Esophagus muscularis mucosa (tissue), 4 donors: ENCODE measurements around the gene QSER1.

Experiments
- CTCF ChIP-seq, 3 experiments: fragments of 200-600 bp in 2 of 3; fragments of 450-650 bp in 1 of 3; sonication (generic) in 2 of 3; IDR thresholded peaks; one replicate each; pipeline ENCODE4 v1.5.1; 2017 to 2019; ENCODE audit warnings: antibody characterized with exemption in 3 of 3, mild to moderate bottlenecking in 2 of 3, moderate library complexity in 1 of 3
- EP300 ChIP-seq: sonication (generic); formaldehyde crosslinking; IDR thresholded peaks from one replicate; pipeline ENCODE4 v1.6.1; 2017; ENCODE audit warnings: antibody characterized with exemption
- POLR2A ChIP-seq: fragments of 450-650 bp; IDR thresholded peaks from one replicate; pipeline ENCODE4 v1.6.1; 2017; ENCODE audit warnings: antibody characterized with exemption, moderate library complexity, mild to moderate bottlenecking, low read depth

GRCh38 chr11:32861850-32862577, 30.6 kb upstream of the QSER1 start:
- TF ChIP-seq EP300 (no peak), CTCF (IDR thresholded peaks at IDR 0.05) (no peak), POLR2A (no peak)
